NCI-H1092 treated with DMSO at 0.1 percent for 48 hours (cell line): ENCODE measurements around the gene ELF4.

Experiments used
- DNase-seq: peaks from one replicate; lab custom pipeline; 2025; lab: John Stamatoyannopoulos, UW

ELF4 gene

DNA sequence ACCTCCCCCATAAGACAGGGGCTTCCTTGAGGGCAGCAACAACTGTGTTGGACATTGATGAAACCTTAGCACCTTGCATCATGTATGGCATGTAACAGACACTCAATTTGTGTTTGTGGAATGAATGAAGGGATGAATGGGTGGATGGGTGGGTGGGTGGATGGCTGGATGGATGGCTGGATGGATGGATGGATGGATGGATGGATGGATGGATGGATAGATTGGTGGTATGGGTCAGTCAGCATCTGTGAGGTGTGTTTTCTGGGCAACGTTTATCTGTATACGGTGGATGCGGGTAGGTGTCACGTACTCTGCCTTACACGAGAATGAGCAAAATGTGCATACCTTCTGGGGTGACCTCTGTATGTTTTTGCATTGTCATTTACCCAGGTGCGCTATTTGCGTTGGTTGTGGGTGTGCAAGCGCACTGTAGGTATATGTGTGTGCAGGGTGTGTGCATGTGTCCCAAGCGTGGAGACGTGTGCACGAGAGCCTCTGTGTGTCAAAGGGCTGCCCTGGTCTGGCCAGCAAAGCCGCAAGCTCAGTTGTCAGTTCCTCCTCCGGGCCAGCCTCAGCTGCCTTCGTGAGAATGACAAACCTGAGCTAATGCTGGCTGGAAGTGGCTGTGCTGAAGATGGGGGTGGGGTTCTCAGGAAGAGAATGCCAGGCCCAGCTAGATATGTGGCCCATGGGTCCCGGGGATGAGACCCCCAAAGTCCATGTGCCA lies 26.5 kb downstream of the ELF4 start:
- no peak for DNase-seq

DNA sequence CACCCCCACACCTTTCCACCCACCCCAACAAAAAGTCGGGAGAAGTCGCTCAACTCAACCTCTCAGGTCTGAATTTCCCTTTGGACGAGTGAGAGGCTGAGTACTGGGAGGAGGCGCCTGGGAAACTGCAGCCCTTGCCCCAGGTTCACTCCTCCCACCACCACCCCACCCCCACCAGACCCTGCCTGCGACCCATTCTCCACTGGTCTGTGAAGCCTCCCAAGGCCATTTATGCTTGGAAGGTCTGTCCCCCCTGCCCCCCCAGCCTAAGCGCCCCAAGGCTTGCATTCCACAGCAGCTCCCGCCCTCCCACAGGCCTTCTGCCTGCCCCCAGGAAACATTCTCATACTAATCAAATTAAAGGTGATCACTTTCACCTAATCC lies 27.2 kb downstream of the ELF4 start:
- no peak for DNase-seq

DNA sequence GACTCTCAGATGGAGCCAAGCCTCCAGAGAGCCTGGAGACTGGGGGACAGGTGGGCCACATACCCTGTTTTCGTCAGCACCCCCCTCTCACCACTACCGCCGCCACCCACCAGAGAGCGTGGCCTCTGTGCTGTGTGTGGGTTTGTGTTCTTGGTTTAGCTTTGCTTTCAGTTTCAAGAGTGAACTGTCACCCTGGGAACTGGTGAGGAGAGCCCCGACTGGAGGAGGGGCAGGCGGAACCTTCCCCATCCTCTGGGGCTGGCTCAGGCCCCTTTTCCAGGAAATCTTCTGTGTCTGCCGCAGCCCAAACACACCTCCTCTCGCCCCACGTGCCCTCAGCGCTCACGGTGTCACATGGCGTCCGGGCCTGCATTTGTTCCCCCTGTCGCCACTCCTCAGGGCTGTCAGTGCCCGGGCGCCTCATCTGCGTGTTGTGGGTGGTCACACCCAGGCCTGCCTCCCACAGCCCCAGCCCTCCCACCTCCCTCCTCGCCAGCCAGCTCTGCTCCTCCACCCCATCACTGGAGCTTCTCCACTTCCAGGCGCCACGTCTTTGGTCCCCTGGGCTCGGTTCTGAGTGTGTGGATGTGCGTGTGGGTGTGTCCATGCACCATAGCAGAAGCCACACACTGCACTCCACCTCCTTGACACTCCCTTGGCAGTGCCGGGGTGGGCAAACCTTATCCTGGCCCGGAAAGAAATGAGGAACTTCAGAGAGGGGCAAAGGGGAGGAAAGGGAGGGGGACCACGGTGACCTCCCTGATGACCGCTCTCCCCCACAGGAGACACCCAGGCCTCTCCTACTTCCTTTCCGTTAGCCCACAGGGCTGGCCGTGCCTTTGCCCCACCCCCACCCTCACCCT lies 27.8 kb downstream of the ELF4 start:
- no peak for DNase-seq

DNA sequence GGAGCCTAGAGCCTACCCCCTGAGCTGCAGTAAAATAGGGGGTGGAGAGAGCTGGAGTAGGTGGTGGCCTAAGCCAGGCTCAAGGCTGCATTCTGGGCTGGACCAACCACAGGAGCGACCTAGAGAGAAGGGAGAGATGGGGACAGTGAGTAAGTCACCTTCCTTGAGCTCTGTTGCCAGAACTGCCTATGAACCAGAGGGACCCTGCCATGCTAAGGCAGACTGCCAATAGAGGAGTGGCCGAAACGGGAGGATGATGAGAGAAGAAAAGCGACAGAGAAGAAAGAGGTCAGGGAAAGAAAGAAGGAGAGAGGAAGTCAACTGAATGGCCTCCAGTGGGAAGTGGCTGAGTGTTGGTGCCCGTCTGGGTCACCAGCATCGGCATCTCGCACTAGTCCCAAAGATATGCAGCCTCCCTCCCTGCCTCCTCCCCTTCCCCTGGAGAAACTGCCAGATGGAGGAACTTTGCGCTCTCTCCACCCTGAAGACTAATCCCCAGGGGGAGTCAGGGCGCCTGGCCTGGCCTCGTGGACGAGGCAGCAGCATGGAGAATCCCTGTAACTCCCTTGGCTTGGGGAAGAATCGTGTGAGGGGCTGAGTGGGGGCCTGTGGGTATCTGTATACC lies 28.8 kb downstream of the ELF4 start:
- DNase-seq, result no peak

DNA sequence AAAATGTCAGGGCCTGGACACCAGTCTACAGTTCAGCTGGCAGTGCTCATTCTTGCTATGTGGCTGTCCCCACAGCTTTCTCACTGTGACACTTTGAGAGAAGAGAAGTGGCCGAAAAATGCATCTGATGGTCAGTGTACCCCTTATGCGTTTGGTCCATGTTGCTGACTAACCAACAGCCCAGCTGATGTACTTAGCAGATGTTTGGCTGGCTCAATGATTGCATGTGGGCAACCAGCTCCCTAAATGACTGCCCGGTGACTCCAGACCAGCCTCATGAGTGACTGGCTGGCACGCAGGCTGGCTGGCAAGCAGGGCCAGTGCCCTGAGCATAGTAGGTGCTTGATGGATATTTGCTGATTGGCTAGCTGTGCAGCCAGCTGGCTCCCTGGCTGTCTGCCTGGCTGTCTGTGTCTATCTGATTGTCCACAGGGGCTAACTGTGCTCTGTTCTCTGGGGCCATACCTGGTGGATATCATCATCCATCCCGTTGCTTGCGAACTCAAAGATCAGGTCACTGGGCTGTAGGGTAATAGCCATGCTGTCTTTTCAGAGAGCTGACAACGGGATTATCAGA lies 29.4 kb downstream of the ELF4 start:
- DNase-seq, result no peak

DNA sequence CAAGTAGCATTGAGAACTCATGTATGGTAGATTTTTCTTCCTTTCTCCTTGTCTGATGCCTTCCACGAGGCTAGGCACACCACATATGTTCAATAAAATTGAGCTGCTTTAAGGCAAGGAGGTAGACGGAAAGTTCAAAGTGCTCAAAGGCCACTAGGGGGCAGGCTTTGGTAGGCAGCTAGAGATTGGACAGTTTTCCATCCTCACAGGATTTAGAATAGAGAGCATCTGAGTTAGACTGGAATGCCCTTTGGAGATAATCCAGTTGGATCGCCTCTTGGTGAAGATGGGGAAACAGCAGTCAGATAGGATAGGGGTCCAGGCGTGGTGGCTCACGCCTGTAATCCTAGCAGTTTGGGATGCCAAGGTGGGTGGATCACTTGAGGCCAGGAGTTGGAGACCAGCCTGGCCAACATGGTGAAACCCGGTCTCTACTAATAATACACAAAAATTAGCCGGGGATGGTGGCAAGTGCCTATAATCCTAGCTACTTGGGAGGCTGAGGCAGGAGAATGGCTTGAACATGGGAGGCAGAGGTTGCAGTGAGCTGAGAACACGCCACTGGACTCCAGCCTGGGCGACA lies 30.4 kb downstream of the ELF4 start:
- peak; percentile 42 for DNase-seq

DNA sequence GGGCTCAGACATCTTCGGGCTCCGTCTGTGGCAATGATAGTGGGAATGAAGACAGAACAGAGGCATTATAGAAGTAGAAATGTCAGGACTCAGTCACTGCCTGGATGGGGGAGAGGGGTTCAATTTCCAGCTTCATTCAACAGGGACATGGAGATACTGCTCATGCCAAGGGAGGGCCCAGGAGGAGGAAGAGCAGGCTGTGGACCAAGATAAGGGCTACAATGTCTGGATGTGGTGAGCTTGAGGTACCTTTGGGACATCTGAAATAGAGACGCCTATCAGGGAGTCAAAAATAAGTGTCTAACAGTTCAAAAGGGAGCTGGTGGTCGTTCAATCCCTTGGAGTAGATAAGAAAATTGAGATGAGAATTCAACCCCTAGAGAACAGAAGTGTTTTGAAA lies 34.5 kb downstream of the ELF4 start:
- no peak for DNase-seq

DNA sequence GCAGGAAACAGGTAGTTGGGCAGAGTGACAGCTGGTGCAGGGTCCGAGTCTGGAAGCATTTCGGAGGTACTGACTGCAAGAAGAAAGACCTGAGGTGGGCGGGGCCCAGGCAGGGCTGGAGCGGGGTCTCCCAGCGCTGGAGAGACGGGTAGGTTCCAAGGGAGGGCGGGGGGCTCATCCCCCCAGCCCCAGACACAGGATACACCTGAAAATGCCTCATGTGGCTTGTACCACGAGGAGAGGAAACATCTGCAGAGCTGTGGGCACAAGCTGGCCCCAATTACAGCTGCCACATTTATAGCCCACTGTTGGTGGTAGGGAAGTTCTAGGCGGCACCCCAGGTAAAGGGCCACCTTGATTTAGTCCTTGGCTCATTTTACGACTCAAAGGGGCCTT lies 38.0 kb downstream of the ELF4 start:
- DNase-seq, result no peak

DNA sequence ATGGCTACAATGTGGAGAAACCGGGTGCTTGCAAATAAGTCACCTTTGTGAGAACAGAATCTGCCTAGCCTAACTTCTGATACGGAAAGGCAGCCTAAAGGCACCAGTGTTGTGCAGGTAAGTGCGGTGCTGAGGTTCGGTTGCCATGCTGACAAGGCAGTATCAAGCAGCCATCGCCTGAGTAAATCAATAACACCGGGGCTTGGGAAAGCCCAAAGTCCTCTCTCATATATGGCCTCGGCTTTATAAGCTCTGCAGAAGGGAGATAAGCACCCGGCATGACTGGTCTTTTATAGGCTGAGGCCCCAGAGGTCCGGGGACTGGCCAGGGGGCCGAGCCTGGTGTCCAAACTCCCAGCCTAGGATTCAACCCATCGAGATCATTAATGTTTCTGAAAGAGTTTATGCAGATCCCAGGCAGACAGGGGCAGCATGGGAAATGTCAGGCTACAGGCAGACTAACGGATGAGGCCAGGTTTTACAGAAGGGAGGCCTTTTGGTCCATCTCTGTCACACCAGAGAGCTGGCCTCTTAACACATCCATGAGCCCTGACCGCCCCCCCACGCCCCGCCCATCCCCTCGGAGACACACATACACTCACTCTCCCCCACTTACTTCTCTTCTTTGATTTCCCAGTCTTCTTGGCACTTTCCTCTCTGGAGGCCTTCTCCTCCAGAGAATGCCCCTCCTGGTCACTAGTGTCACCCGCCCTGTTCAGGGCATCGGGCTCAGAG lies 38.5 kb downstream of the ELF4 start:
- DNase-seq, result no peak

DNA sequence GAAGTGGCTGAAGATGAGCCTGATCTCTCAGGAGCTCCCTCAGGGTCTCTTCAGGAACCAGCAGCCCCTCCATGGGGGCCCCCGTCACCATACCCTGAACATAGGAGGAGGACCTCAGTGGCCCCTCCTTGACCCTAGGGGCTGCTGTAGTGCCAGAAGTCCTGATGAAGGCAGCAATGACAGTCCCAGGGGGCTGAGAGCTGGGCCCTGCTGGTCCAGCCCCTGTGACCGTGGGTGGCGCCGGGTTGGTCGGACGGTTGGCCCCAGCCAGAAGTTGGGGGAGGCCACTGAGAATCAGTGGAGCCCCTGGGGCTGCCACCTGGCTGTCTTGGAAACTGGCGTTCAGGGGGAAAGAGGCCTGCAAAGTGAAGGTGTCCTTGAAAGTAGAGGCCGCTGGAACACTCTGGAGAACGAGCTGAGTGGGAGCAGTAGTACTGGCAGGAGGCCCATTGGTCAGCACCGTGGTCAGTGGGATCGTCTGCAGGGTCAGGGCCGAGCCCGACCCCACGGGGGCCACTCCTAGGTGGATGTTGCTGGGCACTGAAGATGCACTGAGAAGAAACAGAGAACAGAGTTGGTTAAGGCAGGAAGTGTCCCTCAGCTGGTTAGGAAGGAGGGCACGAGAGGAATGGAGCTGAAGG lies 43.2 kb downstream of the ELF4 start:
- no peak for DNase-seq

DNA sequence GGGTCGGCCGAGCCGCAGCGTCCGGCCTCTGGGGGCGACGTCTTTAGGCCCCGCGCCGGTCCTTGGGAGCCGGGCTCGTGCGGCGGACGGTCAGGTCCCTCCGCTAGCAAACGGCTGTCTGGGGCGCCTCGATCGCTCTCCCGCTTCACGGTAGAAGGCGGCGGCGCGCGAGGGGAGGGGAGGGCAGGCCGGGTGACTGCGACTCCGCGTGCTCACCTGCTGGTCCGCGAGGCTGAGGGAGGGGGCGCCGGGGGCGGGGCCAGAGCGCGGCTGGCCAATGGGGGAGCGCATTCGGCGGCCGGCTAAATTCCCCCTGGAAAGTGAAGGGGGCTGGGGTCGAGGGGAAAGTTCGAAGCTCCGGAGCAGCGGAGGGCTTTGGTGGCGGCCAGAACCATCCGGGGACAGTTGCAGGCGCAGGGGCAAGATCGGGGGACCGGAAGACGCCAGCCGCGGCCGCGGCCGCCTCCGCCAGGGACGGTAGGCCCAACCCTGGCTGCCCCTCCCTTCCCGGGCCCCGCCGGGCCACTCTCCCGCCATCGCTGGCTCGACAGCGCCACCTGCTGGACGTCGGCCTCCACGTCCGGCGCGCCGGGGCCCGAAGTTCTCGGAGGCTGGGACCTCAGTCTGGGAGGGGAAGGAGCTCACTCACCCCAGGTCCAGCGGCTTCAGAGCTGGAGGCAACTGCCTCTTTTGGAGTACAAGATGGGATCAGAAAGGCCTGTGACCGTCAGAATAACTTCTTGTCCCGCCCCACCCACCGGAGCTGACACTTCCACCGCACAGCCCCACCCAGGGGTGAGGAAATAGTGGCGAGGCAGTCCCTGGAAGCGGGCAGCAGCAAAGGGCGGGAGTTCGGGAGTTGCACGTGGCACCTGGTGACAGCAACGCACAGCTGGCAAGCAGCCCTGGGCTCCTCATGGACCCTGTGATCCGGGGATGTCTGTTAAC lies 49.9 kb downstream of the ELF4 start:
- peak; percentile 76 for DNase-seq

DNA sequence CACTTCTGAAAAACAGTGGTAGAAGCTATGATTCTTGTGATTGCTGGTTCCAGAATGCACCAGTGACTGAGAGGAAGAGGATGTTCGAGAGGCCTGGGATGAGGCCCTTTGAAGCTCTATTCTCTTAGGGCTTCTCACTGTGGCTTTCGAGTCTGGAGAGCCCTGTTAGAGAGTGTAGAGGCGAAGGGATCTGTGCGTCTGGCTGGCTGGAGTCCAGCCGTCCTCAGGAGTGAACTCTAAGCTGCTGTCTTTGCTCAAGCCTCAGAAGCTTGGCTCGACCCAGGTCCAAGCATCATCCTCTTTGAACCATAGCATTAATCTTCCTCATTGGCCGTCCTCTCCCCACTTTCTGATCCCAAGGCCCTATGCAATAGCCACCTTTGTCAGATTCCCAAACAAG lies 51.6 kb downstream of the ELF4 start:
- no peak for DNase-seq

DNA sequence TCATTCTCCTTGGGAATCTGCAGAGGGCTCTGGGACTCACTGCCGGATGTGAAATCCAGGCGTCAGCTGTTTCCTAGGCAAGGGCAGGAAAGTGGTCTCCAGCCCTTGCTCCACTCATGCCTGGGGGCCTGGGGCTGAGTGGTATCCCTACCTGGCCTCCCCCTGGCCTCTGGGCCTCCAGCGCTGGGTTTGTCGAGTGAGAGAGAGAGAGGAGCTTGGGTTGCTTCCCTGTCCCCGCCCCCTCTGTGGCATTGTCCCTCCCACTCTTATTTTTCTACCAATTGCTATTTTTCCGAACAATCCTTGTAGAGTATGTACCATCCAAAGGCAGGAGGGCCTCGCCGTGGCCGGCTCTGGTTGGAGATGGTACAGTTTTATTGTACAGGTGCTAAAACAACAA lies 53.1 kb downstream of the ELF4 start:
- no peak for DNase-seq

DNA sequence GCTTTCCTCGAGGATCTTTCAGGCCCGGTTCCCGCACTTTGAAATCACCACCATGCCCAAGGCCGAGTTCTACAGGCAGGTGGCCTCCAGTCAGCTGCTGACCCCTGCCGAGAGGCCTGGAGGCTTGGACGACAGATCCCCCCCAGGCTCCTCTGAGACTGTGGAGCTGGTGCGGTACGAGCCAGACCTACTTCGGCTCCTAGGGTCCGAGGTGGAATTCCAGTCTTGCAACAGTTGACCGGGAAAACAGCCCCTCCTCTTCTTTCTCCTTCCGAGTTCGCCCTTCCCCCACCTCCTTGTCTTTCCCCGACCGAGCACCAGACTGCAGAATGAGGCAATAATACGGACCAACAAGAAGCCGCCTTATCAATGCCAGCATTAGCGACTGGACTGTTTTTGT lies 54.4 kb downstream of the ELF4 start:
- no peak for DNase-seq

DNA sequence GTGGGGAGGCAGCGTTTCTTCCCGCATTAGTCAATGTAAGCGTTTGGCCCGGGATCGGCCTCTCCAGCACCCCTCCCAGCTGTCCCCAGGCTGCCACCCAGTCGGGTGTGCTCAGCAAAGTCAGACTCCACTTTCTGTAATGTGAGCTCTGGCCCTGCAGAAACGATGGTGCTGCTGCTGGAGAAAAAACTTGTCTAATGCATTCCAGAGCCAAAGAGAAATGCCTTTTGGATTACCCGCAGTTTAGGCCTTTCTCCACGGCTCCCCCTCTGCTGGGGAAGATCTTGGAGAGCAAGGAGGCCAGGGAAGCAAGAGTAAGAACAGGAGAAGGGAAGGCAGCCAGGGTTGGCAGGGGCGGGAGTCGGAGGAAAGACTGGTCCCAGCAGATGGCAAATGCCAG lies 55.2 kb downstream of the ELF4 start:
- no peak for DNase-seq

DNA sequence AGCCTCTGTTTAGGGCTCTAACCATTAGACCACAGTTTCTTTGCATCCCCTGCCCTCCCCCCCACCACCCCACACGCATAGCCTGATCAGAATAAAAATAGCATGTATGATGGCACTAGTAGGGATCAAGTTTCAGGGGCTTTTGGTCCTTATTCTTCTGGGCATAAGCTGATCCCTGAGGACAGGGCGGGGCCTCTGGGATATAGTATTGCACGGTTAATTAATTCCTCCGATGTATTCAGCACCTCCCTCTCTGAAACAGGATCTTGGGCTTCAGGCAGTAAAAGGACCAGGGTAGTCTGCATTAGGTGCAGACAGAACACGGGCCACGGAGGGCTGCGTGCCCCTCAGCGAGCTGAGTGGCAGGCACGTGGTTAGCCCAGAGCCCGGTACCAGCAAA lies 57.1 kb downstream of the ELF4 start:
- DNase-seq, result no peak

DNA sequence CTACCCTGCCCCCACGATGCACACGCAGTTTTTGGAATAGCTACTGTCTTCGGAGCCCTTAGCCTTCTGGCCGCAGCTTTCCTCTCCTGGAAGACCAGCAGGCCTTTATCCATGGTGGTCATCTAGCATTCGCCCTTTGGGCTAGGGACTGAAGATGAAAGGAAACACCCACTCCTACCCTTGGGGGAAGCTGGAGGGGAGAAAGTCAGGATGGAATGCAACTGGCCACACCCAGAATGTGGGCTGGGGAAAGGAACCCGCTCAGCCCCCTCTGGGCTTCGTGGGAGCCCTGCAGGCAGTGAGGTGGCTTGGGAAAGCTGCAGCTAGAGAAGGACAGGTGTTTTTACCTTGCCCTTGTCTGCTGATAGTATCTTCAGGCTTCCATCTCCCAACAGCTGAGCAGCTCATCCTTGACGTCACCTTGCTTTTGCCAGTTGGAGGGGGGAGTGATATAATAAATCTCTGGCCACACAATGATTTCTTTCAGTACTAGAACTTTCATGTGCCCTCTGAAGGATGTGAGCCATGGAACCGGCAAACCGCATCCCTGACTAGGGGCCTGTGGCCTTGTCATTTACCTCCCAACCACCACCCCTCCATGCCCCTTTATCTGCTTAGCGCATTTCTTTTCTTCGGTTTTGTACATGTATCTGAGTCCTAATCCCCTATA lies 59.0 kb downstream of the ELF4 start:
- no peak for DNase-seq

DNA sequence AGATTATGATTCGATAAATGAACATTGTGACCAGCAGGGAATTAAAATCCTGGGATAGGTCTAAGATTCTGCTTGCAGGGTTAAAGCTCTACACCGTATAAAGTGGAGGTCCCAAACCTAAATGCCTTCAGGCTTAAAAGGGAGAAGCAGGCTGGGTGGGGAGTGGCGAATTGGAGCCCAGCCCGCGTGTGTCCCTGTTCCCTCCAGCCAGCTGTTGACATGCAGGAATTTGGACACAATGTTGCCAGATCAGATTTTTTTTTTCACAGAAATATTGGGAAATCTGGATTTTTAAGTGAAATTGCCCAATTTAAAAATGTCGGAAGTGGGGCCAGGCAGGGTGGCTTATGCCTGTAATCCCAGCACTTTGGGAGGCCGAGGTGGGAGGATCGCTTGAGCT lies 60.5 kb downstream of the ELF4 start:
- DNase-seq, result no peak

DNA sequence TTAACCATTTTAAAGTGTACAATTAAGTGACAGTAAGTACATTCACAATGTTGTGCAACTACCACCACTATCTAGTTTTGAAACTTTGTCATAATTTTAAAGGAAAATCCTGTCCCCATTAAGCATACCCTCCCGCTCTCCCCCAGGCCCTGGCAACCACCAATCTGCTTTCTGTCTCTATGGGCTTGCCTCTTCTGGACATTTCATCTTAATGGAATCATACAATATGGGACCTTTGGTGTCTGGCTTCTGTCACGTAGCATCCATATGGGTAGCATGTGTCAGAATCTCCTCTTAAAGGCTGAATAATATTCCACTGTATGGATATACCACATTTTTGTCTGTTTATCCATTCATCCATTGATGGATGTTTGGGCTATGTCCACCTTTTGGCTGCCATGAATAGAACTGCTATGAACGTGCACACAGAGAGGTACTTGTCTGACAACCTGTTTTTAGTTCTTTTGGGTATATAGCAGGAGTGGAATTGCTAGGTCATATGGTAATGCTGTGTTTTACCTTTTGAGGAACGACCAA lies 61.5 kb downstream of the ELF4 start:
- no peak for DNase-seq
